Suprapubic skin (tissue), 4 donors: Measurements from ENCODE around the gene KLF4.

Source experiments
- CTCF ChIP-seq, 2 donors: fragments of 200-600 bp in 1 of 2; fragments of 450-650 bp in 1 of 2; sonication (generic) in 1 of 2; IDR thresholded peaks; one replicate each; pipeline ENCODE4 v1.5.1; 2016 to 2019; ENCODE audit warnings: antibody characterized with exemption in 2 of 2, mild to moderate bottlenecking in 1 of 2, moderate library complexity in 1 of 2
- POLR2A ChIP-seq, 2 donors: fragments of 450-650 bp; IDR thresholded peaks; one replicate each; pipeline ENCODE4 v1.6.1; 2017; ENCODE audit warnings: antibody characterized with exemption in 2 of 2, mild to moderate bottlenecking in 2 of 2, moderate library complexity in 2 of 2
- POLR2AphosphoS5 ChIP-seq, 3 donors: sonication (generic); formaldehyde crosslinking; IDR thresholded peaks; one replicate each; pipeline ENCODE4 v1.6.1; 2017; ENCODE audit warnings: antibody characterized with exemption in 3 of 3

GRCh38 chr9:107472581-107473340 is 16.8 kb downstream of the KLF4 start:
- TF ChIP-seq POLR2AphosphoS5 (IDR thresholded peaks at IDR 0.05) = no peak
- no peak for TF ChIP-seq POLR2A (IDR thresholded peaks at IDR 0.05)
- TF ChIP-seq CTCF (IDR thresholded peaks at IDR 0.05) = no peak
